Astrocyte of the spinal cord (primary cell): ENCODE data around the gene BORA.
A peak's percentile ranks its signal among the peaks of the same experiment; 100 is the strongest.

Source experiments
- DNase-seq: peaks from one replicate; pipeline ENCODE4 v3.0.0; 2011; ENCODE audit warnings: low read depth, low spot score
- H3K4me3 ChIP-seq: 2 replicates; pipeline ENCODE4 v1.5.1; 2011; ENCODE audit warnings: low read depth, mild to moderate bottlenecking, low read length, moderate library complexity
- in situ Hi-C: cut with HindIII; loops from 2 replicates; pipeline ENCODE4 v1.10.0; 2017; ENCODE audit warnings: low sequenced_read_pairs
- TF ChIP-seq, protein P1 (sequence below): IDR thresholded peaks from 2 replicates; pipeline ENCODE4 v1.5.1; 2012; ENCODE audit warnings: low read depth, mild to moderate bottlenecking, low read length, inconsistent platforms

The BORA gene

GRCh38 chr13:72726726-72727416 is 852 bp upstream of the BORA start:
- peak overlapping the region; percentile 97 for H3K4me3 ChIP-seq
- TF ChIP-seq, protein P1, sequence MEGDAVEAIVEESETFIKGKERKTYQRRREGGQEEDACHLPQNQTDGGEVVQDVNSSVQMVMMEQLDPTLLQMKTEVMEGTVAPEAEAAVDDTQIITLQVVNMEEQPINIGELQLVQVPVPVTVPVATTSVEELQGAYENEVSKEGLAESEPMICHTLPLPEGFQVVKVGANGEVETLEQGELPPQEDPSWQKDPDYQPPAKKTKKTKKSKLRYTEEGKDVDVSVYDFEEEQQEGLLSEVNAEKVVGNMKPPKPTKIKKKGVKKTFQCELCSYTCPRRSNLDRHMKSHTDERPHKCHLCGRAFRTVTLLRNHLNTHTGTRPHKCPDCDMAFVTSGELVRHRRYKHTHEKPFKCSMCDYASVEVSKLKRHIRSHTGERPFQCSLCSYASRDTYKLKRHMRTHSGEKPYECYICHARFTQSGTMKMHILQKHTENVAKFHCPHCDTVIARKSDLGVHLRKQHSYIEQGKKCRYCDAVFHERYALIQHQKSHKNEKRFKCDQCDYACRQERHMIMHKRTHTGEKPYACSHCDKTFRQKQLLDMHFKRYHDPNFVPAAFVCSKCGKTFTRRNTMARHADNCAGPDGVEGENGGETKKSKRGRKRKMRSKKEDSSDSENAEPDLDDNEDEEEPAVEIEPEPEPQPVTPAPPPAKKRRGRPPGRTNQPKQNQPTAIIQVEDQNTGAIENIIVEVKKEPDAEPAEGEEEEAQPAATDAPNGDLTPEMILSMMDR, result no peak
- DNase-seq, result peak; percentile 6
- in situ Hi-C loops, result no loop called here

- H3K4me3 ChIP-seq, result peak overlapping the region; percentile 97
- DNase-seq, result no peak
- in situ Hi-C loops, result no loop called here
- TF ChIP-seq, protein P1, result no peak
Observed at GRCh38 chr13:72728290-72728605, 525 bp downstream of the BORA start.

GRCh38 chr13:72737033-72737432 is 9.3 kb downstream of the BORA start:
- no peak for DNase-seq
- in situ Hi-C loops, result no loop called here
- TF ChIP-seq, protein P1, result no peak
- no peak overlapping the region for H3K4me3 ChIP-seq

DNA sequence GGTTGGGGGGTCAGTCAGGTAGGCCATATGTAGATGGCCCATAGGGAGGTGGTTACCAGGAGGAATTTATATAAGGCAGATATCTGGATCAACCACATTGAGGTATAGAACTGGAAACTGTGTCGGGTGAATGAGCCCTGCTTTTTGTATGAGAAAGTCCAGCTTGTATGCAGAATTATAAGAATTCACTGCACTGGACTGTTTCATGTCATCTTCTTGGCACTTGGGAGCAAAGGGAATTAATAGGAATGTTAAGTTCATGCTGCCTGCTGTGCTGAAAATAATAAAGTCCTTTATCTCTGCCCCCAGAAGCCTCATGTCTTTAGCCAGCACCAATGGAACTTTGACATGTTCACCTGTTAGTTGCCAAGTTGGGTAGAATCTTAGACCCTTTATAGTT is 12.3 kb downstream of the BORA start:
- no peak overlapping the region for H3K4me3 ChIP-seq
- TF ChIP-seq, protein P1, result no peak
- in situ Hi-C loops, result no loop called here
- no peak for DNase-seq

- H3K4me3 ChIP-seq, result no peak overlapping the region
- peak; percentile 6 for DNase-seq
- in situ Hi-C loops, result no loop called here
- TF ChIP-seq, protein P1, result no peak
Observed at GRCh38 chr13:72745260-72745659, 17.5 kb downstream of the BORA start.

DNA sequence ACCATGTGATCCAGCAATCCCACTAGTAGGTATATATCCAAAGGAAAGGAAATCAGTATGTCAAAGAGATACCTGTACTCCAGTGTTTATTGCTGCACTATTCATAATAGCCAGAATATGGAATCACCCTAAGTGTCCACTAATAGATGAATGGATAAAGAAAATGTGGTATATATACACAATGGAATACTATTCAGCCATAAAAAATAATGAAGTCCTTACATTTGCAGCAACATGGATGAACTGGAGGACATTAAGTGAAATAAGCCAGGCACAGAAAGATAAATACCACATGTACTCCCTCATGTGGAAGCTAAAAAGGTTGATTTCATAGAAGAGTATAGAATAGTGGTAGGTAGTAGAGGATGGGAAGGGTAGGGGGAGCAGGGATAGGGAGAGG is 23.5 kb downstream of the BORA start:
- TF ChIP-seq, protein P1, result no peak
- no peak for DNase-seq
- no peak overlapping the region for H3K4me3 ChIP-seq
- in situ Hi-C loops, result no loop called here
